Endodermal cell (in vitro differentiated cells): ENCODE data around the gene MFAP3. TPM values are rescaled to one million over a fixed set of nuclear protein-coding genes. Genes with fewer than 3 reads are reported as not detected.

ENCODE experiments used
- DNase-seq: peaks from one replicate; pipeline ENCODE4 v3.0.0-alpha.2; 2017
- H3K27ac ChIP-seq: 2 replicates; pipeline ENCODE4 v1.5.1; 2013; ENCODE audit warnings: mild to moderate bottlenecking, low read depth, low read length, moderate library complexity
- H3K27me3 ChIP-seq: 2 replicates; pipeline ENCODE4 v1.6.1; 2013; ENCODE audit warnings: mild to moderate bottlenecking, low read length, moderate library complexity; ENCODE audit not compliant: insufficient read depth, control insufficient read depth, poor library complexity, severe bottlenecking
- H3K36me3 ChIP-seq: 2 replicates; pipeline ENCODE4 v1.7.0; 2013; ENCODE audit warnings: mild to moderate bottlenecking, low read length, moderate library complexity; ENCODE audit not compliant: control insufficient read depth, insufficient read depth
- H3K4me1 ChIP-seq: one replicate; pipeline ENCODE4 v1.7.0; 2013; ENCODE audit warnings: low read length; ENCODE audit not compliant: control insufficient read depth, insufficient read depth
- H3K4me3 ChIP-seq: 2 replicates; pipeline ENCODE4 v1.5.1; 2013; ENCODE audit warnings: mild to moderate bottlenecking, low read length, moderate library complexity
- H3K9ac ChIP-seq: 2 replicates; pipeline ENCODE4 v1.6.1; 2013; ENCODE audit warnings: mild to moderate bottlenecking, low read length, moderate library complexity; ENCODE audit not compliant: poor library complexity, severe bottlenecking; ENCODE audit errors: extremely low read depth
- H3K9me3 ChIP-seq: 2 replicates; pipeline ENCODE4 v1.6.1; 2013; ENCODE audit warnings: mild to moderate bottlenecking, low read length, moderate library complexity; ENCODE audit not compliant: control insufficient read depth
- H3K27ac Mint-ChIP-seq: 2 replicates; pipeline ENCODE4 v1.8.0; 2020; ENCODE audit warnings: mixed read lengths
- H3K27me3 Mint-ChIP-seq: 2 replicates; pipeline ENCODE4 v1.8.0; 2021; ENCODE audit warnings: mild to moderate bottlenecking, mixed read lengths; ENCODE audit not compliant: insufficient read depth
- H3K36me3 Mint-ChIP-seq: 2 replicates; pipeline ENCODE4 v1.8.0; 2020; ENCODE audit warnings: low read depth, mixed read lengths
- H3K4me1 Mint-ChIP-seq: 2 replicates; pipeline ENCODE4 v1.8.0; 2020; ENCODE audit warnings: mixed read lengths
- H3K4me3 Mint-ChIP-seq: 2 replicates; pipeline ENCODE4 v1.8.0; 2020; ENCODE audit warnings: mild to moderate bottlenecking, moderate library complexity, mixed read lengths
- H3K9me3 Mint-ChIP-seq: 2 replicates; pipeline ENCODE4 v1.8.0; 2020; ENCODE audit warnings: mild to moderate bottlenecking, mixed read lengths
- CTCF ChIP-seq: fragments of 200-600 bp; sonication (generic); conservative IDR thresholded peaks from 2 replicates; pipeline ENCODE4 v1.5.0; 2021; ENCODE audit warnings: antibody characterized with exemption, mild to moderate bottlenecking
- WGBS, 2 experiments: methylation state at CpG; one replicate each; pipeline versions ENCODE4 v1.1.5 to v1.1.7; 2013; ENCODE audit warnings: missing lambda C conversion rate in 2 of 2, mixed read lengths in 1 of 2; ENCODE audit not compliant: insufficient coverage in 1 of 2, insufficient read length in 1 of 2; 5-methylcytosine and 5-hydroxymethylcytosine counted together
- total RNA-seq, 2 donors: library from RNA; stranded (reverse); fragmentation: NEBNext Ultra II Directional in 1 of 2; extraction: Animal tissue kit (Norgen Biotek cat#: 25700) in 1 of 2; gene quantifications; 2 replicates in 1 of 2; 3 replicates in 1 of 2; pipeline ENCODE4 v1.2.1, GENCODE V29; 2021

MFAP3 gene
- total RNA-seq, 2 donors from 2014 or later = 25.8 to 36.2 TPM

GRCh38 chr5:153998768-153999167 is 40.0 kb upstream of the MFAP3 start:
- H3K27me3 Mint-ChIP-seq = no peaks in the 10 kb centered on the region
- Histone ChIP-seq H3K27ac (no peak overlapping the region), H3K36me3 (peaks cover 21% of the 10 kb centered on the region), H3K4me1 (no peaks in the 10 kb centered on the region), H3K27me3 (no peaks in the 10 kb centered on the region), H3K9ac (no peak overlapping the region), H3K9me3 (peaks cover 14% of the 10 kb centered on the region), H3K4me3 (no peak overlapping the region)
- no peak overlapping the region for H3K27ac Mint-ChIP-seq
- no peak for DNase-seq
- no peak overlapping the region for H3K4me3 Mint-ChIP-seq
- peaks cover 13% of the 10 kb centered on the region for H3K36me3 Mint-ChIP-seq
- WGBS, 2 experiments = 92 to 94% methylated on average over 1 of the region's 1 CpG
- H3K9me3 Mint-ChIP-seq = peaks cover 4% of the 10 kb centered on the region
- no peak for TF ChIP-seq CTCF
- no peaks in the 10 kb centered on the region for H3K4me1 Mint-ChIP-seq

GRCh38 chr5:153999995-154000394 is 38.8 kb upstream of the MFAP3 start:
- H3K9me3 ChIP-seq = peaks cover 14% of the 10 kb centered on the region
- no peaks in the 10 kb centered on the region for H3K4me1 Mint-ChIP-seq
- peaks cover 14% of the 10 kb centered on the region for H3K36me3 ChIP-seq
- H3K4me1 ChIP-seq = no peaks in the 10 kb centered on the region
- H3K9ac ChIP-seq = no peak overlapping the region
- H3K4me3 ChIP-seq = no peak overlapping the region
- peaks cover 13% of the 10 kb centered on the region for H3K36me3 Mint-ChIP-seq
- H3K27ac ChIP-seq = no peak overlapping the region
- peaks cover 4% of the 10 kb centered on the region for H3K9me3 Mint-ChIP-seq
- no peaks in the 10 kb centered on the region for H3K27me3 ChIP-seq
- TF ChIP-seq CTCF = no peak
- no peak overlapping the region for H3K27ac Mint-ChIP-seq
- H3K27me3 Mint-ChIP-seq = no peaks in the 10 kb centered on the region
- H3K4me3 Mint-ChIP-seq = no peak overlapping the region
- no peak for DNase-seq
- 89 to 93% methylated on average over 2 to 3 of the region's 3 CpGs for WGBS, 2 experiments

- H3K4me1 Mint-ChIP-seq = no peaks in the 10 kb centered on the region
These were observed 38.1 kb upstream of the MFAP3 start for GRCh38 chr5:154000703-154001102.

More at GRCh38 chr5:154000703-154001102, 38.1 kb upstream of the MFAP3 start:
- no peak overlapping the region for H3K9ac ChIP-seq
- Mint-ChIP-seq H3K27me3 (no peaks in the 10 kb centered on the region), H3K36me3 (peaks cover 13% of the 10 kb centered on the region), H3K4me3 (no peak overlapping the region), H3K27ac (no peak overlapping the region), H3K9me3 (peaks cover 4% of the 10 kb centered on the region)
- H3K9me3 ChIP-seq = peaks cover 14% of the 10 kb centered on the region
- TF ChIP-seq CTCF = no peak
- H3K4me1 ChIP-seq = no peaks in the 10 kb centered on the region
- H3K4me3 ChIP-seq = no peak overlapping the region
- no peak for DNase-seq
- no peaks in the 10 kb centered on the region for H3K27me3 ChIP-seq
- no peak overlapping the region for H3K27ac ChIP-seq
- H3K36me3 ChIP-seq = peaks cover 14% of the 10 kb centered on the region
